Prostate gland (tissue), 2 donors: ENCODE data around the gene POU5F1.

Source experiments
- CTCF ChIP-seq, 4 experiments: fragments of 200-600 bp in 2 of 4; fragments of 450-650 bp in 2 of 4; sonication (generic) in 2 of 4; IDR thresholded peaks; 1 replicate in 3 of 4; 2 replicates in 1 of 4; pipeline ENCODE4 v1.5.1; 2016 to 2019; ENCODE audit warnings: antibody characterized with exemption in 4 of 4, mild to moderate bottlenecking in 2 of 4, moderate library complexity in 2 of 4
- POLR2A ChIP-seq: fragments of 450-650 bp; IDR thresholded peaks from one replicate; pipeline ENCODE4 v1.6.1; 2016; ENCODE audit warnings: antibody characterized with exemption, mild to moderate bottlenecking
- POLR2AphosphoS5 ChIP-seq: sonication (generic); formaldehyde crosslinking; IDR thresholded peaks from one replicate; pipeline ENCODE4 v1.6.1; 2017; ENCODE audit warnings: antibody characterized with exemption

- TF ChIP-seq CTCF (IDR thresholded peaks at IDR 0.05) (no peak), POLR2A (peak; percentile 11), POLR2AphosphoS5 (peak; percentile 94)
Measured at GRCh38 chr6:31203345-31203979, 33.0 kb upstream of the POU5F1 start.
